ENCODE results near the gene TNFSF10. TPM values are rescaled to one million over a fixed set of nuclear protein-coding genes. Genes with fewer than 3 reads are reported as not detected.
"Not testable (repeated sequence)": the region's sequence is repeated elsewhere in the genome, so short reads cannot be mapped to it uniquely, and the experiment has no call there.

Gene TNFSF10
- total RNA-seq, 1 donor = 34.5 TPM

GRCh38 chr3:172546105-172546504, 22.9 kb upstream of the TNFSF10 start:
- DNase-seq (ENCODE audit: low read depth in 2 of 3, low spot score in 2 of 3) = no peak

GRCh38 chr3:172544404-172544803, 21.2 kb upstream of the TNFSF10 start:
- DNase-seq (ENCODE audit: low read depth in 2 of 3, low spot score in 2 of 3) = no peak

GRCh38 chr3:172543884-172544283, 20.7 kb upstream of the TNFSF10 start:
- no peak for DNase-seq (ENCODE audit: low read depth in 2 of 3, low spot score in 2 of 3)

DNA sequence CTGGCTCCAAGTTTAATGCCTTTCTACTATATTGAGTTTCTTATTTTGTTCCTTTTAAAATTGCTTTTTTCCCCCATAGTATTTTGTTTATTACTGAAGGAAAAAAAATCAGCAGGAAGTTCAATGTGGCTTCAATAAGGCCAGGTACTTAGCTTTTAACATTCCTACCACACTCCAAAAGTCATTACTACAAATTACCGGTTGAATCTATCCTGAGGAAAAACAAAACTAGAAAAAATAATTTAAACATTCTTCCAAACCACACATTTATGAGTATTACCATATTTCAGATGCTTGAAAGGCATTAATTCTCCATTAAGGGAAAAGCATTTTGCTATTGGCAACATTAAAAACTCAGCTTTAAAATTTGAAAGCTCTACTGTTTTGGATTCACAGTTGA, 20.2 kb upstream of the TNFSF10 start:
- no peak for DNase-seq (ENCODE audit: low read depth in 2 of 3, low spot score in 2 of 3)

GRCh38 chr3:172542999-172543398, 19.8 kb upstream of the TNFSF10 start:
- no peak for DNase-seq (ENCODE audit: low read depth in 2 of 3, low spot score in 2 of 3)

DNA sequence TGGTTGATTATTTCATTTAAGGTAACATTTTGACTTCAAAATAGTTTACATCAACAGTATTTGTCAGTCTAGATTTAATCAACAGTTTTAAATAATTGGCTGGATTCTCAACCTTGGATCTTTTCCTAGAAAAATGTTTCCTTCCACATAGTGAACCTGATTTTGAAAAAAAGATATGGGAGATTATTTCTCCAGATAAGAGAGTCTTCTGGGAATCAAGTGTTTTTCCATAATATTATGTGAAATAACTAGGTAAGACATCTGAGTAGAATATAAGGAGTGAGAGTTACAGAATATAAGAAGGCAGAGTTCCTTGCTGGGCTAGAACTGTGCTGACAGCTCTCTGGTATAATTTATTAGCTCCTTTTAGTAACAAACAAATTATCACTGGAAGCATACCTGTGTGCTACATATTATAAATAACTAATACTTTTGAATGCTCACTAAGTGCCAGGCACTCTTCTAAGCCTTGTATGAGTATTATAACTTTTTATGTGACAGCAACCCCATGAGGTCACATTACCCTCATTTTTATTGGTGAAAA, 18.8 kb upstream of the TNFSF10 start:
- DNase-seq (ENCODE audit: low read depth in 2 of 3, low spot score in 2 of 3) = no peak

GRCh38 chr3:172540049-172540448, 16.8 kb upstream of the TNFSF10 start:
- no peak for DNase-seq (ENCODE audit: low read depth in 2 of 3, low spot score in 2 of 3)

GRCh38 chr3:172539273-172539672, 16.0 kb upstream of the TNFSF10 start:
- DNase-seq (ENCODE audit: low read depth in 2 of 3, low spot score in 2 of 3) = no peak

- no peak for DNase-seq (ENCODE audit: low read depth in 2 of 3, low spot score in 2 of 3)
These were observed 15.3 kb upstream of the TNFSF10 start for GRCh38 chr3:172538368-172539151.

- DNase-seq (ENCODE audit: low read depth in 2 of 3, low spot score in 2 of 3) = no peak
These were observed 14.4 kb upstream of the TNFSF10 start for GRCh38 chr3:172537507-172538158.

- peak in 1 of 3 donors; percentile 83 for DNase-seq (ENCODE audit: low read depth in 2 of 3, low spot score in 2 of 3)
These were observed 13.8 kb upstream of the TNFSF10 start for GRCh38 chr3:172536993-172537419.

DNA sequence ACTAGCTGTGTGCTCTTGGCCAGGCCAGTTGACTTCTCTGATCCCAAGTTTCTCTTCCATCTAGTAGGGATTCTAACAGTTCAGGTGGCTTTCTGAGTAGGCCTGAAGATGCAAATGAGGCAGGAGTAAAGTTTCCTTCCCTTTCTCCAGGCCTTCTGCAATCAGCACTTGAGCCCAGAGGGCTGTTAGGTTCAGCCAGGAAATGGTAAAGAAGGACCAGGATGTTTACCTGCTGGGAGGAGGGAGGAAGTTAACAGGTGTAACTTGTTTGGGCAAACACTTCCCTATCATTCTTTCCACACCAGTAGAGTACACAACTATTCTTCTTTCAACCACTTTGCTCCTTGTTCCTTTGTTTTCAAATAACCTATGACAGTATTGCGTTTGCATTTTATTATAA, 13.3 kb upstream of the TNFSF10 start:
- DNase-seq (ENCODE audit: low read depth in 2 of 3, low spot score in 2 of 3) = no peak

DNA sequence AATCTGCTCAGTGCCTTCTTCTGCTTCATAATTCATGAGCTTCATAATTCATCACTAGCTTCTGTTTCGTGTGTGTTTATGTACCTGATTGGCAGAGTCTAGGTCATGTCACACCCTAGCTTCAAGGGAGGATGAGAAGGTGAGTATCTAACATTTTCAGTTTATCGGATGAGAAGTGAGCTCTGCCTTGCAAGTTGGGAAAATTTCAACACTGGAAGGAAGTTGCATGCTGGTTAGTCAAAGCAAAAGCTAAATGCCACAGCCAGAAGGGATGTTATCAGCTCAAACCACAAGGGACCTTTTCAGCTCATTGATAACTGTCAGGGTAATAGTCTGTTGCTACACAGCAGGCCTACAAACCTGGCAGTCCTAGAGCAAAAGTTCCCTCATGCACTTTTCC, 7.3 kb upstream of the TNFSF10 start:
- DNase-seq (ENCODE audit: low read depth in 2 of 3, low spot score in 2 of 3) = peak in 2 of 3 donors; percentile 46 to 63

- no peak for DNase-seq (ENCODE audit: low read depth in 2 of 3, low spot score in 2 of 3)
These were observed 6.9 kb upstream of the TNFSF10 start for GRCh38 chr3:172530101-172530561.

GRCh38 chr3:172528677-172529076, 5.4 kb upstream of the TNFSF10 start:
- no peak for DNase-seq (ENCODE audit: low read depth in 2 of 3, low spot score in 2 of 3)

- no peak for DNase-seq (ENCODE audit: low read depth in 2 of 3, low spot score in 2 of 3)
These were observed 4.1 kb upstream of the TNFSF10 start for GRCh38 chr3:172527306-172527705.

DNA sequence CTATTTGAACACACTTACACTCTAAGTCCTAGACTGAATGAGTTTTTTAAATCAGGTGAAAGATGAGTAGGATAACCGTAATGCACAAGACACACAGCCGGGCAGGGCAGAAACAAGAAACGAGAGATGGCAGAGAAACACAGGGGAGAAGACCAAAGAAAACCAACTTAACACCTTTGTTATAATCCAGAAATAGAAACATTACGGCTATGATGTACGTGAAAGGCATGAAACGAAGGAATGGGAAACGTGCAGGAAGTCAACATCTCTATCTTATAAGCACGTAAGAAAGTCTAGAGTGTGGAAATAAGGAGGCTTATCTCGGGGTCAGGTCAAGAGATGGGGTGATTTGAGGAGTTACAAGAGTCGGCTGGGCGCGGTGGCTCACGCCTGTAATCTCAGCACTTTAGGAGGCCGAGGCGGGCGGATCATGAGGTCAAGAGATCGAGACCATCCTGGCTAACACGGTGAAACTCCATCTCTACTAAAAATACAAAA, 1.9 kb upstream of the TNFSF10 start:
- no peak for DNase-seq (ENCODE audit: low read depth in 2 of 3, low spot score in 2 of 3)

DNA sequence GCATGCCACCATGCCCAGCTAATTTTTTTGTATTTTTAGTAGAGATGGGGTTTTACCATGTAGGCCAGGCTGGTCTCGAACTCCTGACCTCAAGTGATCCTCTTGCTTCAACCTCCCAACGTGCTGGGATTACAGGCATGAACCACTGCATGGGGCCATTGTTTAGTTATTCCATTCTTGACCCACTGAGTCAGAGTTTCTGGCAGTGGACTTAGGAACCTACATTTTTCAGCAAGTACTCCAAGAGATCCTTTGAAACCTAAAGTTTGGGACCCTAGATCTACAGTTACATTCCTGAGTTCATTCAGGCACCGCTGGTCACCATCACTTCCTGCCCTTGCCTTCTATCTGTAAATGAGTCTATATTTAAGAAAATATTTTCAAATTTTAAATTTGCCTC, 1.4 kb upstream of the TNFSF10 start:
- no peak for DNase-seq (ENCODE audit: low read depth in 2 of 3, low spot score in 2 of 3)

- DNase-seq (ENCODE audit: low read depth in 2 of 3, low spot score in 2 of 3) = not testable (repeated sequence)
These were observed 1.1 kb downstream of the TNFSF10 start for GRCh38 chr3:172521837-172522726.

- DNase-seq (ENCODE audit: low read depth in 2 of 3, low spot score in 2 of 3) = peak in 1 of 3 donors; percentile 35
These were observed 2.9 kb downstream of the TNFSF10 start for GRCh38 chr3:172520301-172520831.
